GM15510 (cell line): Measurements from ENCODE around the gene PLAAT3.

Source experiments
- POLR2A ChIP-seq: IDR thresholded peaks from 3 replicates; pipeline ENCODE4 v1.6.1; 2011; ENCODE audit warnings: borderline replicate concordance; ENCODE audit not compliant: insufficient read length; ENCODE audit errors: extremely low read depth

Gene PLAAT3

DNA sequence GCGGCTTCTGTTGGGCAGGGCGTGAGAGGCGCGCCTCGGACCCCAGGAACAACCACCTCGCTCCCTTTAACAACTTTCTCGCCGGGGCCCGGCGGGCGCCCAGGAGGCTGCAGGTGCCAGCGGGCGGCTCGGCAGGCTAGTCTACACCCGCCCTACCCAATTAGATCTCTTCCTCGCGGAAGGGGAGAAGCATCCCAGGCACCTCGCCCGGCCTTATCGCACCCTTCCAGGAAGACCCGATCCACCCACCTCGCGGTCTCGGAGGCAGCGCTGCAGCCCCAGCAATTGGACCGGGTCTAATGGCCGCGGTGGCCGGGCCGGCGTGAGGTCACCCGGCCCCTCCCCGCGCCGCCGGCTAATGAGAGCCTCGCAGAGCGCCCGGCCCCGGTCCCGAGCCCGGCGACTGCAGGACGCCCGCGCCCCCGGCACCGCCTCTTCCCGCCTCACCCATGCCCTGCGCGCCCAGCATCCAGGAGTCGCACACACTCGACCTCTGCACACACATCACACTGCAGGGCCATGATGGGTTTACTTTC is at the start of gene PLAAT3:
TSS of gene PLAAT3 (minus strand) at position 298 of the 536 bp plus-strand sequence. CDS start 419 bp downstream, outside the sequence.
- TF ChIP-seq POLR2A: peak; percentile 12

GRCh38 chr11:63663809-63664208 is 49.6 kb upstream of the PLAAT3 start:
- TF ChIP-seq POLR2A: no peak

- TF ChIP-seq POLR2A: no peak
These were observed 46.7 kb upstream of the PLAAT3 start for GRCh38 chr11:63660972-63661371.

DNA sequence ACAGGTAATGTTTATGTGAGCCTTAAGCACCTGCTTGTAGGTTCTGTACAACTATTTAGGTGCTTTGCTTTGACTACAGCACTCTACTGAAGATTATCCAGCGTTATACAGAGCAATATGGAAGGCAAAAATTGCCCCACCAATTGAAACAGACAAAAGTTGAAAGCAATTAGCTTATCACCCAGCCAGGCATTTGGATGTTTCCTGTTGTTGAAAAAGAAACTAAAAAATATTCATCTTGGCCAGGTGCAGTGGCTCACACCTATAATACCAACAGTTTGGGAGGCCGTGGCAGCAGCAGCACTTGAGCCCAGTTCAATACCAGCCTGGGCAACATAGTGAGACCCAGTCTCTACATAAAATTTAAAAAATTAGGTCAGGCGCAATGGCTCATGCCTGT is 38.4 kb upstream of the PLAAT3 start:
- no peak for TF ChIP-seq POLR2A

DNA sequence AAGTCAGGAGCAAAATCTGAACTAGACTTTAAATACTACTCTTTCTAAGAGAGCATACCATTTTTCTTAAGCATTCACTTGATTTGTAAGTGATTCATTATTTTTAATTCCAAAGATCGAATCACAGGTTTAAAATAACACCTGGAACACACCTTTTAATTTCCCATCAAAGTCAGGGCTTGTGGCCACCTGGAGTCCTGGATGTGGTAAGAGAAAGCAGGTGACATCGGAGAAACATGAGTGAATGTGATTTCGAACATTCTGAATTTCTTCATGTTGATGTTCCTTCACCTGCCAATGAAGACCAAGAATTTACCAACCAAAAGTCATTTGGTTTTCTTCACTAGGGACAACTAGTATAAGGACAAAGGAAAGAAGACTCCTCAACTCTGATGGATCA is 29.0 kb upstream of the PLAAT3 start:
- no peak for TF ChIP-seq POLR2A

DNA sequence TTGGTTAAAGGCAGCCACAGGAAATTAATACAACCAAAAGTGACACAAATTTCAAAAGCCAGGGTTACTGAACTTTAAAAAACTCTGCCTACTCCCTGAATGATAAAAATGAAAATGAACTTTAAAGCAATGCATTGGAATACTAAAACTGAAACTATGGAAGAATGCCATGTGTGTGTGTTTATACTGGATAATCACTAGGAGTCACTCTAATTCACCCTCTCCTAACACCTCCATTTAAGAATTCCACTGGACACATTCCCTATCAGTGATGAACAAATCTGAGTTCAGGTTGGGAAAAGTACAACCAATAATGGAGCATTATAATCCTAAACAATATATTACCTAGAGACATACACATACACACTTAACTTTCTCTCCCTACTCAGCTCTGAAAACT is 27.5 kb upstream of the PLAAT3 start:
- no peak for TF ChIP-seq POLR2A

DNA sequence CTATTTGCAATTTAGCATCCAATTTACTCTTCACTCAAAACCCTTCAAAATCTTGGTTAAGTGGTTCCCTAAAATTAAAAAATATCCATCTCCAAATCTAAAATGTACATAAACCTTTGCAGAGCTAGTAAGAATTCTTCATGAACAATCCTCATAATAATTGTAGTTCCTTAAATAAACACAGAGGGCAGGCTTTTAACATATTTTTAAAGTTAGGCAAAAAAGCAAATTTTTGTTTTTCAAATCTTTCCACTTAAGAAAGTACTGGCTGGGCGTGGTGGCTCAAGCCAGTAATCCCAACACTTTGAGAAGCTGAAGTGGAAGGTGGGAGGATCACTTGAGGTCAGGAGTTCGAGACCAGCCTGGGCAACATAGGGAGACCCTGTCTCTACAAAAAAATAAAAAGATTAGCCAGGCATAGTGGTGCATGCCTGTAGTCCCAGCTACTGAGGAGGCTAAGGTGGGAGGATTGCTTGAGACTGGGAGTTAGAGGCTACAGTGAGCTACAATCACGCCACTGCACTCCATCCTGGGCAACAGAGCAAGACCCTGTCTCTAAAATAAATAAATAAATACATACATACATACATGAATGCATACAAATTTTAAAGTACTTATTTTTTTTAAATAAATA is 25.1 kb upstream of the PLAAT3 start:
- no peak for TF ChIP-seq POLR2A

- TF ChIP-seq POLR2A: no peak
These were observed 21.7 kb upstream of the PLAAT3 start for GRCh38 chr11:63635762-63636465.

DNA sequence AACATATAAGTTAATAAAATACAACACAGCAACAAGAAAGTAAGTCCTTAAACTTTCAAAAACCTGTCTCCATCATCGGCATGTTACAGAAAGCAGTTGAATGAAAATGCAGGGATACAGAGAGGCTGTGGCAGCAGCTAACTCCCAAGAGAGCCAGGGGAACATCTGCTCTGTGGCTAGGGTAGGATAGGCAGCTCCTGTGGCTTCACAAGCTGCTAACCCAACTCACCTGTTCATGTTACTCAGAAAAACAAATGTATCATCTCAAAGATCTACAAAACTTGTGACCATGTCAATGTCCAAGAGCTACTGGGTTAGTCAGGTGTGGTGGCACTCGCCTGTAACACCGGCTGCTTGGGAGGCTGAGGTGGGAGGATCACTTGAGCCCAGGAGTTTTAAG is 15.2 kb upstream of the PLAAT3 start:
- no peak for TF ChIP-seq POLR2A

- no peak for TF ChIP-seq POLR2A
These were observed 9.4 kb upstream of the PLAAT3 start for GRCh38 chr11:63623513-63624140.

DNA sequence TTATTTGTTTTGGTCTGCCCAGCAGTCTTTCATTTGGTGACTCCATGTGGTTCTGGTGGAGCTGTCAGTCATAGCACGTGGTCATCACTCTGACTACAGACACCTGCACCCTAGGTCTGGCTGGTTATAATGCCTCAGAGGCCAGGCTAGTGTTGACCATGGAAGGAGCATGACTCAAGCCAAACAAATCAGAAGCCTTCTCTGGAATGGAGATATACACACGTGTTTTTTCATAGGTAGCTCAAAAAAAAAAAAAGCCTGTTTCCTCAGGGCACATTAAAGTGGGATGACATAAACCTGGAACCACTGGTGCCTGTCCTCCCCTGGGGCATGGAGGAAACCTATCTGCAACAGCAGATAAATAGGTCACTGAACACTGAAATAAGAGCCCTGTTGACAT is 8.1 kb upstream of the PLAAT3 start:
- TF ChIP-seq POLR2A: no peak

DNA sequence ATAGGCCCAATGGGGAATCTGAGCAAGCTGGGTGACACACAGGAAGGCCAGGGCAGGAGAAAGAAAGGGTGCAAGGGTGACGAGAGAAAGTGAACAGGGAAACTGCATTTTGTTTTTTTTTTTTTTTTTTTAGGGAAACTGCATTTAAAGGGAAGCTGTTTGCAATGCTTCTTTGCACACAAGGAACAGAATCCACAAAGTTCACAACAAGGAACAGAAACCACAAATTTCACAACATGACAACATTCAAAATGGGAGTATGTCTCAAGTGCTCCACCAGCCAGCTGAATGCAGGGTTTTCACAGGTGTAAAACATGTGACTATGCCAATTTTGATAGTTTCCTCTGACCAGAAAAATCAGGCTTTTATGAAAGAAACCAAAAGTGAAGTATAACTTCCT is 6.8 kb upstream of the PLAAT3 start:
- TF ChIP-seq POLR2A: no peak

DNA sequence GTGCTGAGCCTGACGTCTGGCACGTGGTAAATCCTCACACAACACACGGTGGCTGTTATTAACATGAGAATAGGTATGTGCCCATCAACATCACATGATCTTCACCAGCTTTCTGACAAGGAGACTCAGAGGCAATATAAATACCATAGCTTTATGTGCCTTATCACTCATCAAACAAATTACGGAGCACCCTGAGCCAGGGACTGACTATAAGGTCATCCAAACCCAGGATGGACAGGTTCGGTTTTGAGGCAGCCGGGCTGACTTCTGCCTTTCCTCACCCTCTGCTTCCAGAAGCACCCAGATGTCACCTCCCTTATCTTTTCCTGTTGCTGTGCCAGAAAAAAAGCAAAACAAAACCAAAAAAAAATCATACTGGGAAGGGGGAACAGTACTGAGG is 5.7 kb upstream of the PLAAT3 start:
- no peak for TF ChIP-seq POLR2A

DNA sequence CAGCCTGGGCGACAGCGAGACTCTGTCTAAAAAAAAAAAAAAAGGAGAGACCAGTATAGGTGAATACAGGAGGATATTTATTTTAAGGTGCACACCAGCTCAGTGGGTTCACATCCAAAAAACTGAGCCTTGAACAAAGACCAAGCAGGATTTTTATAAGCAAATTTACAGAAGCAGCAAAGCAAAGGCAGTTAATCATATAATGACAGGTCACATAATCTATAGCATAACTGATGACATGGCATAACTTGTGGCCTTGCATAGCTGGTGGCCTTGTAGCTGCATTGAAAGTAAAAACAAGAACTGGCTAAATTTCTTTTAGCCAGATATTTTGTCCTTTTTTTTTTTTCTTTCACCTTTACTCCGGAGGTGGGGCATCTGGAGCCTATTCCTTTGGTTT is 2.7 kb upstream of the PLAAT3 start:
- no peak for TF ChIP-seq POLR2A

- TF ChIP-seq POLR2A: no peak
These were observed 607 bp downstream of the PLAAT3 start for GRCh38 chr11:63613517-63614135.
